HepG2 (cell line): ENCODE data around the gene TMBIM1. TPM values are rescaled to one million over a fixed set of nuclear protein-coding genes. Genes with fewer than 3 reads are reported as not detected.
A peak's percentile ranks its signal among the peaks of the same experiment; 100 is the strongest.

Source experiments
- ATAC-seq: fragments of 200-7000 bp; cut with Tn5 transposase; 3 replicates; pipeline ENCODE4 v1.9.1; 2020; ENCODE audit warnings: mild to moderate bottlenecking, moderate library complexity
- BruUV-seq: library from RNA; stranded (reverse); fragments of 400-500 nt; replicated peaks from 2 replicates; lab custom pipeline; 2021; lab: Mats Ljungman, UMichigan
- CTCF ChIA-PET: fragments of 300-600 bp; formaldehyde crosslinking; extraction: SDS; loops from one replicate; lab custom pipeline; 2021; ENCODE audit warnings: low total read pairs, inconsistent platforms, low intra/inter-chr PET ratio; lab: Yijun Ruan, JAX
- POLR2A ChIA-PET: fragments of 350-600 bp; sonication (Branson Sonifier 250); formaldehyde crosslinking; loops from one replicate; lab custom pipeline; 2020; ENCODE audit warnings: antibody characterized with exemption, inconsistent platforms; lab: Yijun Ruan, JAX
- DNase-seq: peaks from one replicate; pipeline ENCODE4 v3.0.0-alpha.2; 2015; ENCODE audit warnings: low spot score
- FAIRE-seq: peaks from 3 replicates; lab custom pipeline; 2011; peaks lifted over from hg19 to GRCh38; lab: Jason Lieb, UNC
- H2AFZ ChIP-seq: one replicate; pipeline ENCODE4 v1.6.1; 2011; ENCODE audit warnings: low read length, inconsistent platforms
- H3K27ac ChIP-seq: fragments of 300-600 bp; 3 replicates; pipeline ENCODE4 v1.8.0; 2011; ENCODE audit warnings: mixed run types, mild to moderate bottlenecking, mixed read lengths, low read length, inconsistent platforms; ENCODE audit not compliant: insufficient read depth; ENCODE audit errors: extremely low read length
- H3K27me3 ChIP-seq, 2 experiments: fragments of 200-600 bp in 1 of 2; 2 replicates in 1 of 2; 3 replicates in 1 of 2; pipeline versions ENCODE4 v1.6.0 to v1.8.0; 2011; ENCODE audit warnings: low read length in 2 of 2, mild to moderate bottlenecking in 2 of 2, moderate library complexity in 2 of 2, inconsistent platforms in 1 of 2; ENCODE audit not compliant: insufficient read depth in 2 of 2, control insufficient read depth in 1 of 2
- H3K36me3 ChIP-seq, 2 experiments: fragments of 200-600 bp in 1 of 2; replicated peaks in 1 of 2; 2 replicates in 1 of 2; 3 replicates in 1 of 2; pipeline versions ENCODE4 v1.5.1 to v1.8.0; 2011; ENCODE audit warnings: low read length in 2 of 2, inconsistent platforms in 1 of 2; ENCODE audit not compliant: insufficient read depth in 2 of 2, control insufficient read depth in 1 of 2
- H3K4me1 ChIP-seq: 2 replicates; pipeline ENCODE4 v1.5.1; 2012; ENCODE audit warnings: low read length, inconsistent platforms; ENCODE audit not compliant: insufficient read depth
- H3K4me2 ChIP-seq: 2 replicates; pipeline ENCODE4 v1.6.0; 2011; ENCODE audit warnings: low read depth, low read length, inconsistent platforms
- H3K4me3 ChIP-seq, 3 experiments: fragments of 200-600 bp in 1 of 3; sonication (generic), shearing (Covaris generic) in 1 of 3; replicated peaks in 1 of 3; 2 replicates each; pipeline ENCODE4 v1.5.1; 2011 to 2016; ENCODE audit warnings: low read length in 3 of 3, inconsistent platforms in 2 of 3, low read depth in 2 of 3, mild to moderate bottlenecking in 2 of 3, control low read depth in 1 of 3, mixed read lengths in 1 of 3; ENCODE audit not compliant: insufficient read depth in 1 of 3
- H3K79me2 ChIP-seq: one replicate; pipeline ENCODE4 v1.6.1; 2011; ENCODE audit warnings: low read length, inconsistent platforms; ENCODE audit not compliant: insufficient read depth
- H3K9ac ChIP-seq: 2 replicates; pipeline ENCODE4 v1.6.0; 2011; ENCODE audit warnings: mild to moderate bottlenecking, low read depth, low read length, inconsistent platforms; ENCODE audit not compliant: insufficient read depth
- H3K9me3 ChIP-seq: 2 replicates; pipeline ENCODE4 v1.5.1; 2012; ENCODE audit warnings: mild to moderate bottlenecking, low read length
- H4K20me1 ChIP-seq: 2 replicates; pipeline ENCODE4 v1.6.0; 2011; ENCODE audit warnings: inconsistent platforms, mild to moderate bottlenecking, low read length, moderate library complexity; ENCODE audit not compliant: insufficient read depth
- ARID3A ChIP-seq: IDR thresholded peaks from 2 replicates; pipeline ENCODE4 v1.6.1; 2012; ENCODE audit warnings: low read depth, low read length, improper control_type of control experiment
- CCDC6 ChIP-seq: sonication (generic); formaldehyde crosslinking; IDR thresholded peaks from 2 replicates; pipeline ENCODE4 v1.8.1; 2022; ENCODE audit warnings: mild to moderate bottlenecking, missing genetic modification reagents, moderate library complexity
- CSRNP2 ChIP-seq: sonication (generic); formaldehyde crosslinking; conservative IDR thresholded peaks from 2 replicates; pipeline ENCODE4 v1.8.0; 2022; ENCODE audit warnings: low read depth, missing genetic modification reagents
- EEA1 ChIP-seq: sonication (generic); formaldehyde crosslinking; IDR thresholded peaks from 2 replicates; pipeline ENCODE4 v1.5.1; 2020; ENCODE audit warnings: mild to moderate bottlenecking, missing genetic modification reagents, borderline replicate concordance
- FOXK2 ChIP-seq: fragments of 450-650 bp; IDR thresholded peaks from 2 replicates; pipeline ENCODE4 v1.6.1; 2016
- IRF2 ChIP-seq: IDR thresholded peaks from 2 replicates; pipeline ENCODE4 v1.6.1; 2018; ENCODE audit warnings: missing genetic modification reagents, missing compliant biosample characterization
- KLF13 ChIP-seq: sonication (generic); formaldehyde crosslinking; IDR thresholded peaks from 2 replicates; pipeline ENCODE4 v1.4.0; 2020; ENCODE audit warnings: mild to moderate bottlenecking, missing genetic modification reagents
- KMT2A ChIP-seq: sonication (generic); formaldehyde crosslinking; IDR thresholded peaks from 2 replicates; pipeline ENCODE4 v1.4.0; 2020; ENCODE audit warnings: missing genetic modification reagents
- MED13 ChIP-seq: sonication (generic); formaldehyde crosslinking; IDR thresholded peaks from 2 replicates; pipeline ENCODE4 v1.5.0; 2020; ENCODE audit warnings: missing genetic modification reagents
- MTF2 ChIP-seq: sonication (generic); formaldehyde crosslinking; IDR thresholded peaks from 2 replicates; pipeline ENCODE4 v1.5.0; 2020; ENCODE audit warnings: missing genetic modification reagents, borderline replicate concordance
- RFX5 ChIP-seq: IDR thresholded peaks from 2 replicates; pipeline ENCODE4 v1.6.1; 2011; ENCODE audit warnings: low read depth, low read length, improper control_type of control experiment
- TFDP2 ChIP-seq: sonication (generic); formaldehyde crosslinking; IDR thresholded peaks from 2 replicates; pipeline ENCODE4 v1.4.0; 2020; ENCODE audit warnings: missing genetic modification reagents
- ZBTB46 ChIP-seq: sonication (generic); formaldehyde crosslinking; IDR thresholded peaks from 2 replicates; pipeline ENCODE4 v1.4.0; 2020; ENCODE audit warnings: mild to moderate bottlenecking, missing genetic modification reagents, borderline replicate concordance
- ZNF629 ChIP-seq: sonication (generic); formaldehyde crosslinking; conservative IDR thresholded peaks from 2 replicates; pipeline ENCODE4 v1.5.0; 2020; ENCODE audit warnings: missing genetic modification reagents
- ZNF792 ChIP-seq: IDR thresholded peaks from 2 replicates; pipeline ENCODE4 v1.6.1; 2016
- WGBS: methylation state at CpG from one replicate; pipeline ENCODE4 v1.1.6; 2017; ENCODE audit warnings: low lambda C conversion rate; 5-methylcytosine and 5-hydroxymethylcytosine counted together
- in situ Hi-C: cut with HindIII; loops from 2 replicates; pipeline ENCODE4 v1.10.0; 2017; ENCODE audit warnings: low pct_unique_long_range_greater_than_20kb; ENCODE audit not compliant: extremely low pct_ligation_motif_present
- intact Hi-C: fragments of 100-400 bp; cut with micrococcal nuclease; formaldehyde crosslinking; loops from one replicate; pipeline ENCODE4 v1.10.0; 2022; ENCODE audit not compliant: unreplicated experiment
- polyA plus RNA-seq, 8 experiments: library from polyadenylated mRNA; depleted of rRNA in 3 of 8; stranded (reverse) in 7 of 8; unstranded in 1 of 8; fragments of >200 nt; fragmentation: Illumina TruSeq in 4 of 8; extraction: Trizol in 4 of 8; gene quantifications; 2 replicates each; pipeline versions ENCODE4 v1.2.1 to v1.2.3, GENCODE V29; 2011 to 2016; ENCODE audit warnings: low read depth in 4 of 8, missing spikeins in 1 of 8, mixed read lengths in 1 of 8; ENCODE audit not compliant: insufficient read depth in 1 of 8
- total RNA-seq, 5 experiments: library from RNA; depleted of rRNA; stranded (reverse); fragments of >200 nt; fragmentation: Illumina TruSeq; extraction: Trizol; gene quantifications; 2 replicates each; pipeline ENCODE4 v1.2.3, GENCODE V29; 2016; ENCODE audit warnings: low read depth in 1 of 5

TMBIM1 gene
- total and polyA plus RNA-seq, 2 of the 13 experiments (the other 11 are each of a cell fraction or from before 2014, with no cell fraction given), result 127 to 139 TPM

GRCh38 chr2:218323526-218324472 lies 31.5 kb upstream of the TMBIM1 start:
- intact Hi-C loops, result loop anchor here (2.0 kb wide), 2 partner anchors 31 to 73 kb away; partner anchors contain the start of gene TMBIM1
- ChIA-PET POLR2A (interaction anchor here (0.6 to 3.7 kb wide), 24 partner anchors 8 to 244 kb away, joined by 3 to 66 read pairs (median 8); partner anchors contain the start of genes AAMP, CATIP, CTDSP1 and PNKD), CTCF (no interaction called here)
- Histone ChIP-seq H3K4me1 (peaks cover 35% of the 10 kb centered on the region), H2AFZ (peak overlapping the region; percentile 20), H4K20me1 (no peaks in the 10 kb centered on the region), H3K36me3 (no peaks in the 10 kb centered on the region; a peak in 1 of 5 replicates), H3K27me3 (no peaks in the 10 kb centered on the region; a peak in 1 of 5 replicates), H3K9ac (peak overlapping the region; percentile 84), H3K4me2 (peak overlapping the region; percentile 91), H3K79me2 (no peaks in the 10 kb centered on the region), H3K27ac (peak overlapping the region; percentile 87), H3K4me3 (peak overlapping the region; percentile 64 to 99 (median 78)), H3K9me3 (no peaks in the 10 kb centered on the region)
- in situ Hi-C loops, result no loop called here
- TSS peak; percentile 83 for BruUV-seq
- under 1% methylated on average over 24 of the region's 24 CpGs for WGBS
- DNase-seq (peak; percentile 66), ATAC-seq (peak; percentile 53), FAIRE-seq (peak; percentile 67)
- no peak for TF ChIP-seq CCDC6 (CRISPR knock-in tag)
- no peak for TF ChIP-seq MED13 (CRISPR knock-in tag)
- TF ChIP-seq FOXK2, result no peak
- no peak for TF ChIP-seq ZNF792 (CRISPR knock-in tag)
- 0 out of 2 replicates have a peak, but pooled peaks have one; percentile 48 for TF ChIP-seq ZBTB46 (CRISPR knock-in tag)
- no peak for TF ChIP-seq RFX5
- TF ChIP-seq MTF2 (CRISPR knock-in tag), result 0 out of 2 replicates have a peak, but pooled peaks have one; percentile 55
- 0 out of 2 replicates have a peak, but pooled peaks have one; percentile 1 for TF ChIP-seq KLF13 (CRISPR knock-in tag)
- 0 out of 2 replicates have a peak, but pooled peaks have one; percentile 39 for TF ChIP-seq ZNF629 (CRISPR knock-in tag)
- 0 out of 2 replicates have a peak, but pooled peaks have one; percentile 60 for TF ChIP-seq EEA1 (CRISPR knock-in tag)
- peak; percentile 76; the same call in 1 of the 2 replicates for TF ChIP-seq CSRNP2 (CRISPR knock-in tag)
- TF ChIP-seq IRF2 (CRISPR knock-in tag), result 0 out of 2 replicates have a peak, but pooled peaks have one; percentile 25
- TF ChIP-seq TFDP2 (CRISPR knock-in tag), result no peak; the same call in 1 of the 2 replicates
- no peak for TF ChIP-seq ARID3A
- TF ChIP-seq KMT2A (CRISPR knock-in tag), result 0 out of 2 replicates have a peak, but pooled peaks have one; percentile 23
